SHP77 (cell line): ENCODE results near the gene ATXN10.
"Not testable (repeated sequence)": the region's sequence is repeated elsewhere in the genome, so short reads cannot be mapped to it uniquely, and the experiment has no call there.

Source experiments
- DNase-seq, 2 experiments: peaks; one replicate each; lab custom pipeline; 2025; lab: John Stamatoyannopoulos, UW

Gene ATXN10

DNA sequence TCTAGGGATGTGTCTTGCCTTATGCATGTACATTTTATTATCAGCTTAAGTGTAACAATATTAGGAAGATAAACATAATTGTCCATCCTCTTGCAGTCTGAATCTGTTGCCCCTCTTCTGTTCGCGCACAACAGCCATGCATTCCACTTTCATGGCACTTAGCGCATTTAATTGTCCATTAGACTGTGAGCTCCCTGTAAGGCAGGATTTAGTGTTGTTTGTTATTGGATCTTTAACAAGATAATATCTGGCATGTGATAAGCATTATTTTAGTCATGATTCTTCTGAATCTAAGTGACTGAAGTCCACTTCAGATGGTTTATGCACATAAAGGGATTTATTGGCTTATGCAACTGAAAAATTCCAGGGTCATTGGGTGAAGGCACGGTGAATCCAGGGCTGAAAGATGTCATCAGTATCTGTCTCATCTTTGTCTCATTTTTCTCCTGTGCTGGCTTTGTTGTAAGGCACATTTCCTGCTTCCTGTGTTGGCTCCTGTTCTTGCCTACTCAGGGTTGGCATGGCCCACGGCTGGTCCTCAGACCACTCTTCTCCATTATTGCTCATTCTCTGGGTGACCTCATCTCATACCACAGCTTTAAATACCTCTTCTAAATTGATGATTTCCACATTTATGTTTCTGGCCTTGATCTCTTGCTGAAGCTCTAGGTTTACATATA is 37.6 kb downstream of the ATXN10 start:
- no peak for DNase-seq

DNA sequence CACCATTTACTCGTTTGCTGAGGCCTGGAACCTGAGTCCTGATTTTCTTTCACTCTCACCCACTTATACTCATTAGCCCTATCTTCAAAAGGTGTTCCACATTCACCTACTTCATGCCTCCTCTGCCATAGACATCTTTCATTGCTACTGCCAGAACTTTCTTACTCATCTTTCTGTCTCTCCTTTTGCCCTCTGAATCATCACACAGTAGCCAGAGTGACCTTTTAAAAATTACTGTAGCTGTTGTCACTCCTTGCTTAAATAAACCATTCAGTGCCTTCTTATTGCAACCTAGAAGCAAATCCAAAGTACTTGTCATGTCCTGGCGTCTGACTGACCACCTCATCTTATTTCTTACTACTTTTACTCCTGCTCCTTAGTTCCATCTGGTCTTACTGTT is 38.2 kb downstream of the ATXN10 start:
- DNase-seq: no peak

DNA sequence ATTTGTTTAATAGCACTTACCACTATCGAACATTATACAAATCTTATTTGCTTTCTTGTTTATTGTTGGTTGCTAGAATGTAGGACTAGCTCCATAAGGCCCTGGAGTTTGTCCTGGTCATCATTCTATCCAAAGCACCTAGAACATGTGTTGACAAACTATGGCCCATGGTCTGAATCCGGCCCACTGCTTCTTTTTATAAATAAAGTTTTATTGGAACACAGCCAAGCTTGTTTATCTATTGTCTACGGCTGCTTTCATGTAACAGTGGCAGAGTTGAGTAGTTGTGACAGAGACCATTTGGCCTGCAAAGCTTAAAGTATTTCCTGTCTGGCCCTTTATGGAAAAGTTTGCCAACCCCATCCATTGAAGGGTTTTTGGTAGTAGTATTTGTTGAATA is 38.8 kb downstream of the ATXN10 start:
- DNase-seq: no peak

DNA sequence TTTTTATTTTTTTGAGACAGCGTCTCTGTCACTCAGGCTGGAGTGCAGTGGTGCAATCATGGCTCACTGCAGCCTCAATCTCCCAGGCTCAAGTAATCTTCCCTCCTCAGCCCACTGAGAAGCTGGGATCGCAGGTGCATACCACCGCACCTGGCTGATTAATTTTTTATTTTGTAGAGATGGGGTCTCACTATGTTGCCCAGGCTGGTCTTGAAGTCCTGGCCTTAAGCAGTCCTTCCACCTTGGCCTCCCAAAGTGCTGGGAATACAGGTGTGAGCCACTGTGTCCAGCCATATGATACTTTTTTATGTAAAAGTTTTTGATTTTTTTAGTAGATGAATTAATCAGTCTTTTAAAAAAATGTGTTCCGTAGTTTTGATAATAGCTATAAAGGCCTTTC is 42.8 kb downstream of the ATXN10 start:
- not testable (repeated sequence) for DNase-seq

DNA sequence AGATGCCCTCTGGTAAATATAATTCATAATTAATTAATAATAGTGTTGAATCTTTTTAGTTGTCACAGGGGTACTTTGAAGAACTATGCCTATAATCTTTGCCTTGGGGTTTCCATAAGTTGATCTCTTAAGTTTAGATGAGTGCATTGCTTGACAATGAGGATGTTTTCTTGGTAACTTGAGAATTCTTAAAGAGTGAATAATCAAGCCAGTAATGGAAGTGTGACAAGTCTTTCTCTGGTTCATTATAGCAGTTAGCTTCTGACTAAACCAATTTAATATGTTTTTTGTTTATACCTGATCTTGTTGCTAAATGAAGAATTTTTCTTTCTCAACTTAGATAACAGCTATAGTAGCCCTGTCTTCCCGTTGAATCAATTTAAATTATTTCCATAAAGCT is 46.2 kb downstream of the ATXN10 start:
- DNase-seq: no peak

DNA sequence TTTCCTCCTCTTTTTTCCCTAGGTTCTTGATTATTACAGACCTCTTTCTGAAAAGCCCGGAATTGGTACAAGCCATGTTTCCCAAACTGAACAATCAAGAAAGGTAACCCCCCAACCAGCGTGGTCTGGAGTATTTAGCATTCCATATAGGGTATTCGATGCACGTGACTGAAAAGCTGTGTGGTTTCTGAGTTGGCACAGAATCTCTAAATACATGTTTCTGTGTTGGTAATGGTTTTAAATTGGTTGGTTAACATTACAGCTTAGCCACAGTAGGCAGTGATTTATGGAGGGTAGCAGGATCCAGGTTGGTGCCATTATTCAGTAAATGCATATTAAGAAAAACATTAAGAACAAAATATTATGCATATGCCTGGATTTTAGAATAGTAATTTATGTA is 46.8 kb downstream of the ATXN10 start:
- DNase-seq: no peak

DNA sequence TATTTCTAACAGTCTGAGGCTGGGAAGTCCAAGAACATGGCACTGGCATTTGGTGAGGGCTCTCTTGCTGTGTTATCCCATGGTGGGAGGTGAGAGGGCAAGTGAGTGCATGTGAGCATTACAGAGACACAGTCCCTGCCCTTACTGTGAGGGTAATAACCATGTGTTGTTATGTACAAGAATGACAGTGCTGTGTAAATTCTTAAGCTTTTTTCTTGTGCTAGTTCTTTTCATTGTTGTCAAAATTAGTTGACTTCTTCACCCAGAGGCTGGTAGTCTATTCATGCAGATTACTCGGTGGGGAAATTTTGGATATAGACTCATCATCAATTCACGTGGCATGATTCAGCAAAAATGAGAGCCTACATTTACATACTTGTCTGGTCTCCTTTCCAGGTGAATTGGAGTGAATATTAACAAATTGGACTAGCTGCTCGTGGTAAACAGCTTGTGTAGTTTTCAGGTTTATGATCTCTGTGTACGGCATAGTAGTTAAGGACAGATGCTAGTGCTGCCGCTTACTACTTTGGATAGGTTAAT is 49.3 kb downstream of the ATXN10 start:
- DNase-seq: no peak

DNA sequence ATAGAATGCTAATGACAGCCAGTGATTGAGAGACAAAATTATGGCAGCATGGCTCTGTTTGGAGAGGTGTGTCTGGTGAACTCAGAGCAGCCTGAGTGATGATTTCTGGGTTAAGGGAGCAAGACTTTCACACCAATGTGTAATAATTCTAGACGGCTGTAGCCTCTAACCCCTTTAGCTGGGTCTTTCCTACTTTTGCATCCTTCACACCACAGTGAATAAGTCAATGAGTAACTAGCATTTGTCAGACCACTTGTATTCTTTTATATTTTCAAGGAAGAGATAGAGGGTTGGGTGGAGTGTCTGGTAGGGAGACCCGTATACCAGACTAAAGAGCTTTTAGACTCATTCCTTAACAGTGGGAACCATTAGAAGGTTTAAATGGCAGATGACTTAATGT is 50.4 kb downstream of the ATXN10 start:
- DNase-seq: no peak

DNA sequence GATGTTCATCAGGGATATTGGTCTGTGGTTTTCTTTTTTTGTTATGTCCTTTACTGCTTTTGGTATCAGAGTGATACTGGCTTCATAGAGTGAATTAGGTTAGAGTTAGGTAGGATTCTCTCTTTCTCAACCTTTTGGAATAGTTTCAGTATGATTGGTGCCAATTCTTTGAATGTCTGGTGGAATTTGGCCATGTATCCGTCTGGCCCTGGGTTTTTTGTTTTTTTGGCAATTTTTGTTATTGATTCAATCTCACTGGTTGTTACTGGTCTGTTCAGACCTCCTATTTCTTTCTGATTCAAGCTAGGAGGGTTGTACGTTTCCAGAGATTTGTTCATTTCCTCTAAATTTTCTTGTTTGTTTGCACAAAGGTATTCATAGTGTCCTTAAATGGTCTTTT is 54.4 kb downstream of the ATXN10 start:
- no peak for DNase-seq

DNA sequence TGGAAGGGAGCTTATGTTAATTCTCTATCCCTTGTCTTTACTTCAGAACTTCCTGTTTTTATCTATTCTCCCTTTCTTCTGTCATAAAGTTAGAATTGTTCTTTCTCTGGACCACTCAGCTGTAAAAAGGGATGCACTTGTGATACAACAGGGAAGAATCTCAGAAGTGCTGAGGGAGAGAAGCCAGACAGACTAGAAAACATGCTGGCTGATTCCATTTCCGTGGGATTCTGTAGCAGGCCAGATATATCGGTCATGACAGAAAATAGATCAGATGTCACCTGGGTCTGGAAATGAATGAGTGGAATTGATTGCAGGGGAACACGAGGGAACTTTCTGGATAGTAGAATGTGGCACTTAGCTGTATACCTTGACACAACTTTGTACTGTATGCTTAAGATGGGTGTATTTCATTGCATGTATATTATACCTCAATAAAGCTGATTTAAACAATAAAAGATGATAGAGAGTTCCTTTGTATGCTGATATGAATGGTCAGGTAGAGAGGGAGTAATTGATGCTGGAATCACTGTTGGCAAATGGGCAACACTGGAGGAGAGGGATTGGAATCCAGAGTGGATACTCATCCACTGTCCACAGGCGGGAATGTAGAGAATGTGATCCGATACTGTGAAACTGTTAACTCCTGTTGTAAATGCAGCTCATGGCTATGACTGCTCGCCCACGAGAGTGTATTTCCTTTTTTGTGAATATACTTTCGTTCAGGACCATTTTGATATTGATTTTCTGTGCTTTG is 59.6 kb downstream of the ATXN10 start:
- no peak for DNase-seq

DNA sequence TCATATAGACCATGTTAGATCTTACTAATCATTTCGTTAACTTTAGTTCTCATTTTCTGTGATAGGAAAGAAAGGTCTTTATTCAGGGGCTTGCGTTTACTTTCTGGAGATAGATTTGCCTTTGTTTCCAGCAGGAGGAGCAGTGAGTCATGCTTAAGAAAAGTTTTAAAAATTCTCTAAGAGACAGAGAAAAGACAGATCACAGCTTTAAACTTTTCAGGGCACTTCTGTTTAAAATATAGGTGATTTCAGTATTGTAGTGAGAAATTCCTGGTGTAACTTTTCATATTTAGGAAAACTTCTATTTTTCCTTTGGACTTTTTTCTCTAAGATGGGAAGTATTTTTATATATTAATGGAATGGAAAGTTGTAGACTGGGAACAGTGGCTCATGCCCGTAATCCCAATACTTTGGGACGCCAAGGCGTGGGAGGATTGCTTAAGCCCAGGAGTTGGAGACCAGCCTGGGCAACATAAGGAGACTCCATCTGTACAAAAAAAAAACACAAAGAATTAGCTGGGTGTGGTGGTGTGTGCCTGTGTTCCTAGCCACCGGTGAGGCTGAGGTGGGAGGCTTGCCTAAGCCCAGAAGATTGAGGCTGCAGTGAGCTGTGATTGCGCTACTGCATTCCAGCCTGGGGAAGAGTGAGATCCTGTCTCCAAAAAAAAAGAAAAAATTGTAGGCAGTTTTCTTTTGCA is 60.3 kb downstream of the ATXN10 start:
- no peak for DNase-seq

DNA sequence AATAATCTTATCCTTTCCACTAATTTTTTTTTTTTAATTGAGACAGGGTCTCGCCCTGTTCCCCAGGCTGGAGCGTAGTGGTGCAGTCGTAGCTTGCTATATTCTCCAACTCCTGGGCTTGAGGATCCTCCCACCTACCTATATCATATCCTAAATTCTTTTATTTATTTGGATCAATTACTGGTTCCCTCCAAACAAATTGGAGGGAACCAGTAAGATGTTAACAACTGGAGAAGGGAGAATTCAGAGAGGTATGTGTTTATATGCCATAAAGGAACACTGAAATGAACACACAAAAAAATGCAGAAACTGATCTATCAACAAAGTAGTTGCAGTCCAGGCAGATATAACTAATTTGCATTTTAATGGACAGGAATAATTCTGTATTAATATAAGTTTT is 63.6 kb downstream of the ATXN10 start:
- no peak for DNase-seq

DNA sequence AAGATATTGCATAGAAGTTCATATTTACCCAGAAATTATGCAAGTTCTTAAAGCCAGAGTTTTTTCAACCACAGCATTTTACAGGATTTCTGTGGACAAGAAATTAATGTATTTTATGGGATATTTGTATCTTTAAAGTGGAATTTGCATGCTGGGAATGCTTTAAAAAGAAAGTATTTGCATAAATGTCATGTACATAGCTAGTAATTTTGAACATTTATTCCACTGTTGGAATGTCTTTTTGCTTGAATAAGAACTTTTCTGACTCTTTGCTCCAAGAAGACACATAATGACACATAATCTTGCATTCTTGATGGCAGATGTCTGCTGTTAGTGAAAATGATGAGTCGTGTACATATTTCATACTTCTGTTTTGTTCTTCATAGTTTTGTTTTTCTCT is 66.6 kb downstream of the ATXN10 start:
- no peak for DNase-seq

DNA sequence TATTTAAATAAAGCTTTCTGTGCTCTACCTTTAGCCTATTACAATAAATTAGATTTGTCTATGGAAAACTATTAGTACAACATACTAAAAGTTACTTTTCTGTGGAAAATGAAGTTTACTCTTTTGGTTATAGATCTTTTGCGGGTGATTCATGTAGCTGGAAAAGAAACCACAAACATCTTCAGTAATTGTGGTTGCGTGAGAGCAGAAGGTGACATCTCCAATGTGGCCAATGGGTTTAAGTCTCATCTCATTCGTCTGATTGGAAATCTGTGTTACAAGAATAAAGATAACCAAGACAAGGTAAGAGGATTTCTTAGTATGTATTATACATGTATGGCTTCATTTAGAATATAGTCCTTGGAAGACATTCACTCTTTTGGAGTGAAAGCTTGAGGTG is 68.6 kb downstream of the ATXN10 start:
- DNase-seq: no peak

DNA sequence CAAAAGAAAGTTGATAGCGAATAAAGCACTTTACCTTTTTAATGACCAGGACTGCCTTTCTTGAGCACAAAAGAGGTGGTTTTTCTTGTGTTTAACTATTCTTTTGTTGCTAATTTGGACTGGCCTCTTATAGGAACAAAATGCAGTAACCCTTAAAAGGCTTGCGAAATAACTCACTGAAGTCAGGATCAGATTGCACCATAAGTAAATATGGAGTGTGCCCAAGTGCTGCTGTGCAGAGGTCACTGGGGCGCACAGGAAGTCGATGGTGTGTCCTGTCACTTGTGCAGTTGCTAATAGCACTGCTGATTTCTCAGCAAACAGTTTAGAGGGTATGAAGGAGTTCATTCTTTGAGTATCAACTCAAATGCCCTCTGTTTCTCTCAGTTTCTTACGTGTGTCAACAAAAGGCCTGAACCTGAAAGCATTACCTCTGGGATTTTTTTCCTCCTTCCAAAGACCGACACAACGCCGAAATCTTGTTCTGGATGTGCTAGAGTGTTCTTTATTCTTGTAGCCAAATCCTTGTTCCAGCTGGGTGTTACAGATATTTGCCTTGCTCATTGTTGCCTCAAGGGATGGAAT is 71.3 kb downstream of the ATXN10 start:
- peak in 1 of 2 experiments; percentile 36 for DNase-seq

DNA sequence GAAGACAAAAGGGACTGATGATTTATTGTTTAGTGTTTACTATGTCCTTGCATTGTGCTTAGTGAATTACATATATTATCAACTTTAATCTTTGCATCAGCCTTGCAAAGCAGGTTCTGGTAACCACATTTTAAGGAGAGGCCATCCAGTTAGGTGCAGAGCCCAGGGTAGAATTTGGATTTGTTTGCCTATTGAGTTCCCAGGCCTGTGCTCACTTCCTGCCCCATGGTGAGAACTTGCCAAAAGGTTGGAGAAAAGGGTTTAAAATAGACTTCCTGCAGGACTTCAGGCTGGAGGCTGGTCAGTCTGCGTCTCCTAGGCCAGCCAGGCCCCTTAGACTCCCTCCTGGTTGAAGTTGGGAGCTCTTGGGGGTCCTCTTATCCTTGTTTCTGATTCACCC is 72.1 kb downstream of the ATXN10 start:
- DNase-seq: no peak

DNA sequence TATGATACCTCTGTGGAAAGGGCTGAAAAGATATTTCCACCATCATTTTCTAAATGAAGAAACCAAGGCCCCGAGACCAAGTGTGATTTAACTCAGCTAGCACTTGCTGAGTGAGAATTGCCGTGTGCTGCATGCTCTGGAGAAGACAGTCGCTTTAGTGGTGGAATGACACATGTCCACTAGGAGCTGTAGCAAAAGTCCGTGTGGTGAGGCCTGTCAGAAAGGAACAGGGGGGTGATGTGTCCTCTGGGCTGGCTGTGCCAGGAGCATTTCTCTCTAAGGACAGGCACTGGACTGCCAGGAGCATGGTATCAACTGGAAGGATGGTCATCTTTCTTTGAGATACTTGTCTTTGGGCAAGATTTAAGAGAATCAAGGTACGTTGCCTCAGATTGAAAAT is 72.8 kb downstream of the ATXN10 start:
- no peak for DNase-seq

DNA sequence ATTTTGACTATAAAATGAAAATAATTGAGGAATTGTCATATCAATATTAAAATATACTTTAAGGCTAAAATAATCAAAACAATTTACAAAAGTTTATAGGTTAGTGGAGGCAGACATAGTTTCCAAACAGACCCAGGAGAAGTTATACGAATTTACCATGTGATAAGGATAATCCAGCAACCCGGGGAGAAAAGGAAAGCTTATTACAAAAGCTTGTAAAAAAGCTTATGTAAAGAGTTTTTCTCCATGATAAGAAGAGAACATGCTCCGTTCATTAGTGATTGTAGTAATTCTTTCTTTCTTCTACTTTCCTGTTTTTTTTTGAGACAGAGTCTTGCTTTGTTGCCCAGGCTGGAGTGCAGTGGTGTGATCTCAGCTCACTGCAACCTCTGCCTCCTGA is 79.0 kb downstream of the ATXN10 start:
- no peak for DNase-seq

DNA sequence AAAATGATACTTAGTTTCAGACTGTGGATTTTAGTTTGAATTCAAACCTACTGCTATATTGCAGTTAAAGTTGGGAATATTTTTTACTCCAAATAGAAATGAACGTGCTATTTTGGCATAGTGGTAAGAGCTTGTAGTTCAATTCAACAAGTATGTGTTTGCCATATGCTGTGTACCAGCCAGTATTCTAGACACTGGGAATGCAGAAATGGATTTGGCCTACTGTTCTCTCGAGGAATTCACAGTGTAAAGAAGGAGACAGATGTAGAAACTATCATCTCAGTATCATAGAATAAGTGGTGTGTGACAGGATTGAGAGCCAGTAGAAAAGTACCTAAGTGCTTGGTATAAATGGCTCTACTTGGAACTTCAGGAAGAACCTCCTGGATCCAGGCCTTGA is 80.4 kb downstream of the ATXN10 start:
- DNase-seq: no peak

DNA sequence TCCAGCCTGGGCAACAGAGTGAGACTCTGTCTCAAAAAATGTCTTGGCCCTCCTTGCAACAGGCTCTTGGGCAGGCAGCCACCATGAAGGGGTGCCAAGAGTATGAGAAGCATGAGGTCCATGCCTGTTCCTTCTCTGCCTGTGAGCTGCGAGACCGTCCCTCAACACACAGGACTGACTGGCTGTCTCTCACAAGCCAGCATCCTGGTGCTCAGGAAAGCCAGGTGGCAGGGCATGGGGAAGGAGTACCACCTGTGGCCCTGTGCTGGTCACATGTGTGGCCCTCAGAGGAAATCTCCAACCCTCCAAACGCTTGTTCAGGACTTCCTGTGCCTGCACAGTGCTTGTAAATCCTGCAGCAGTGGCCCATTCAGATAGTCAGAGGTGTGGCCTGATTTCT is 83.2 kb downstream of the ATXN10 start:
- no peak for DNase-seq

DNA sequence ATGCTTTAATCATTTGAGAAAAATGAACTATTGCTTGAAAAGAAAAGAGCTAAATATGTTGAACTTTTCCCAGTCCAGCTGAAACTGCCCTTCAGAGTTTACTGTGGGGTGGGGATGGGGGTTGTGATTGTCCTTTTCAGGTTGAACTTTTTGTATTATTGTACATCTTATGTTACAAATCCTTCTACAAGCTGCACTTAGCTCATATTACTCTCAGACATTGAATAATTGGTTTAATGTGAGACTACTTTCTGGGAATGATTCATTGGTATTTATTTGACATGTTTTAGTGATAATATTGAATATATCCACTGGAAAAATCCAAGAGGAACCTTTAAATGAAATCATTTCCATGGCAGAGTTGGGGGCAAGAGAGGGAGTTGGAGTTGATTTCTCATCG is 84.9 kb downstream of the ATXN10 start:
- no peak for DNase-seq

DNA sequence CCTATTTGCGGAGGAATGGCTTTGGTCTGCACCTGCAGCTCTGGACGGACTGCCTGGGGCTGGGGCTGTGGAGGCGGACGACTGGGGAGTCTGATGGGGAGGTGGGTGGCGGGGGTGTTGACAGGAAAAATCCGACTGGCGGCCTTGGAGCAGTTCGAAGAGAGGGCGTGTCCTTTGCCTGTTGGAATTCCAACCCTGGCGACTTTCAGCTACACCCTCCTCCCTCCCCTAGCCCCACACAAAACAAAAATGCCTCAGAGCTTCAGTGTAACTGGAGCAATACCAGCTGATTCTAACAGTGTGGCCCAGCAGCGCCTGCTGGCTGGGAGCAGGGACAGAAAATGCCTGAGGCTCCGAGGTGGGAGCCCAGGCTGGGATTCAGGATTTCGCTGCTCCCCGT is 85.4 kb downstream of the ATXN10 start:
- DNase-seq: no peak

DNA sequence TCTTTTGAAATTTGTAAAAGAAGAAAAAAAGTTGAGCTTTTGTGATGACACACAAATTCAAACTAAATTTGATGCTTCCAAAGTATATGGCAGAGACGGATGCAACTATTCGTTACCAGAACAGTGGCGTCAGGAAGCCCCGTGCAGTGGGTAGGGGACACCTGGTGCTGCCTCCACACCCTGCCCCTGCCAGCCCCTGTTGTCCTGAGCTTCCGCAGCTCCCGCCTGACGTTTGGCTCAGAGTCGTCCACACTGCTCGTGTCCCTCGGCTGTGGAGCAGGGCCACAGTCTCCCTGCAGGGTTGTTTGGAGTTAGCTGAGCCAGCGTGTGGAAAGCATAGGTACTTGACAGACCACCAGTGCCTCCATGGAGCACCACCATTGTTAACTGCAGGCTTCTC is 86.3 kb downstream of the ATXN10 start:
- no peak for DNase-seq
